Kidney epithelial cell (primary cell): ENCODE measurements around the gene SLC4A4. TPM values are rescaled to one million over a fixed set of nuclear protein-coding genes. Genes with fewer than 3 reads are reported as not detected.

ENCODE experiments used
- DNase-seq: peaks from one replicate; pipeline ENCODE4 v3.0.0-alpha.2; 2010; ENCODE audit warnings: low read depth
- H3K27me3 ChIP-seq: 2 replicates; pipeline ENCODE4 v1.6.0; 2011; ENCODE audit warnings: low read length; ENCODE audit not compliant: control insufficient read depth, insufficient read depth
- H3K36me3 ChIP-seq: 2 replicates; pipeline ENCODE4 v1.5.1; 2011; ENCODE audit warnings: low read length; ENCODE audit not compliant: control insufficient read depth, insufficient read depth
- H3K4me3 ChIP-seq: 2 replicates; pipeline ENCODE4 v1.5.1; 2011; ENCODE audit warnings: low read depth, mild to moderate bottlenecking, control low read depth, low read length
- total RNA-seq: library from RNA; depleted of rRNA; stranded (reverse); fragments of >200 nt; gene quantifications from 2 replicates; pipeline ENCODE4 v1.2.3, GENCODE V29; 2015
- TF ChIP-seq, protein P1 (sequence below): IDR thresholded peaks from 2 replicates; pipeline ENCODE4 v1.5.1; 2011; ENCODE audit warnings: mild to moderate bottlenecking, moderate library complexity, low read length, control low read depth, inconsistent platforms; ENCODE audit not compliant: insufficient read depth, poor library complexity, severe bottlenecking

SLC4A4 gene
- total RNA-seq, 1 donor from 2014 or later, result 2.7 TPM

DNA sequence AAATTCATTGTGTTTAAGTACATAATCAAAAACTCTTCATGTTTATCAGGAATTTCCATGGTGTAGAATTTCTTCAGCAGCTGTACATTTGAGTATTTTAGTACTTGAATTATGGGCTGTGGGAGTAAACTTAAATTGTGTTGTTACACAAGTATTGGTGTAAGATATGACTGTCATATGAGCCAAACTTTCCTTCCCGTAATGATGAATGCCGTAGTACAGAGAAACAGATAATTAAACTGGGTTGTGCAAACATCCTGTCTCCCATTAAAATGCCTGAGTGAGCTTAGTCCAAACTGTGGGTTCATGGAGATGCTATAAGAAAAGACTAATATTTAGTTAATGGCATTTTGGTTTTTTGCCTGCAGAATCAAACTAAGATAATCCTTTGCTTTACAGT is 159.2 kb downstream of the SLC4A4 start:
- TF ChIP-seq, protein P1, sequence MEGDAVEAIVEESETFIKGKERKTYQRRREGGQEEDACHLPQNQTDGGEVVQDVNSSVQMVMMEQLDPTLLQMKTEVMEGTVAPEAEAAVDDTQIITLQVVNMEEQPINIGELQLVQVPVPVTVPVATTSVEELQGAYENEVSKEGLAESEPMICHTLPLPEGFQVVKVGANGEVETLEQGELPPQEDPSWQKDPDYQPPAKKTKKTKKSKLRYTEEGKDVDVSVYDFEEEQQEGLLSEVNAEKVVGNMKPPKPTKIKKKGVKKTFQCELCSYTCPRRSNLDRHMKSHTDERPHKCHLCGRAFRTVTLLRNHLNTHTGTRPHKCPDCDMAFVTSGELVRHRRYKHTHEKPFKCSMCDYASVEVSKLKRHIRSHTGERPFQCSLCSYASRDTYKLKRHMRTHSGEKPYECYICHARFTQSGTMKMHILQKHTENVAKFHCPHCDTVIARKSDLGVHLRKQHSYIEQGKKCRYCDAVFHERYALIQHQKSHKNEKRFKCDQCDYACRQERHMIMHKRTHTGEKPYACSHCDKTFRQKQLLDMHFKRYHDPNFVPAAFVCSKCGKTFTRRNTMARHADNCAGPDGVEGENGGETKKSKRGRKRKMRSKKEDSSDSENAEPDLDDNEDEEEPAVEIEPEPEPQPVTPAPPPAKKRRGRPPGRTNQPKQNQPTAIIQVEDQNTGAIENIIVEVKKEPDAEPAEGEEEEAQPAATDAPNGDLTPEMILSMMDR, result no peak
- no peak overlapping the region for H3K4me3 ChIP-seq
- H3K27me3 ChIP-seq, result no peaks in the 10 kb centered on the region
- DNase-seq, result no peak
- H3K36me3 ChIP-seq, result no peaks in the 10 kb centered on the region

GRCh38 chr4:71498625-71499024 is 159.8 kb downstream of the SLC4A4 start:
- TF ChIP-seq, protein P1, result no peak
- Histone ChIP-seq H3K4me3 (no peak overlapping the region), H3K36me3 (no peaks in the 10 kb centered on the region), H3K27me3 (no peaks in the 10 kb centered on the region)
- no peak for DNase-seq

DNA sequence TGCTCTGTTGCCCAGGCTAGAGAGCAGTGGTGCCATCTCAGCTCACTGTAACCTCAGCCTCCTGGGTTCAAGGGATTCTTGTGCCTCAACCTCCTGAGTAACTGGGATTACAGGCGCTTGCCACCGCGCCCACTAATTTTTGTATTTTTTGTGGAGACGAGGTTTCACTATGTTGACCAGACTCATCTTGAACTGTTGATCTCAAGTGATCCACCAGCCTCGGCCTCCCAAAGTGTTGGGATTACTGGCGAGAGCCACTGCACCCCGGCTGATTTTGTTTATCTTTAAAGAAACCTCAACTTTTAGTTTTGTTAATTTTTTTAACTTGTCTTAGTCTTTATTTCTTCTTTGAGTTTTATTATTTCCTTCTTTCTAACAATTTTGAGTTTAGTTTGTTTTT is 163.2 kb downstream of the SLC4A4 start:
- Histone ChIP-seq H3K27me3 (no peaks in the 10 kb centered on the region), H3K36me3 (no peaks in the 10 kb centered on the region), H3K4me3 (no peak overlapping the region)
- TF ChIP-seq, protein P1, result no peak
- DNase-seq, result no peak

GRCh38 chr4:71518283-71518989 is 179.6 kb downstream of the SLC4A4 start:
- TF ChIP-seq, protein P1, result no peak

GRCh38 chr4:71520308-71520707 is 181.5 kb downstream of the SLC4A4 start:
- H3K36me3 ChIP-seq, result no peaks in the 10 kb centered on the region
- DNase-seq, result no peak
- H3K4me3 ChIP-seq, result no peak overlapping the region
- no peaks in the 10 kb centered on the region for H3K27me3 ChIP-seq
- TF ChIP-seq, protein P1, result no peak

More at GRCh38 chr4:71518283-71518989, 179.6 kb downstream of the SLC4A4 start:
- Histone ChIP-seq H3K4me3 (no peak overlapping the region), H3K27me3 (no peaks in the 10 kb centered on the region), H3K36me3 (no peaks in the 10 kb centered on the region)
- no peak for DNase-seq

DNA sequence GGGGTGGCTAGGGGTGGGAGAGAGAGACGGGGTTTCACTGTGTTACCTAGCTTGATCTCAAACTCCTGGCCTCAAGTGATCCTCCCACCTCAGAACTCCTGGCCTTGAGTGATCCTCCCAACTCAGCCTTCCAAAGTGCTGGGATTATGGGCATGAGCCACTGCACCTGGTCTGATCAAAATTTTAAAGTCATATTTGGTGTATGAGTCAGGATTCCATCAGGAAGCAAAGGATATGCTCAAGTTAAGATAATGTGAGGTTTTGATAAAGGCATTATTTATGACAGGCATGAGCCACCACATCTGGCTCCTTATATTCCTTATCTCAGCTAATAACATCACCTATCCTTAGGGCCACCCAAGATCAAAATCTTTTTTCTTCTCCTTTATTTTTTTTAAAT is 182.0 kb downstream of the SLC4A4 start:
- TF ChIP-seq, protein P1, result no peak

More for the DNA sequence above, 182.0 kb downstream of the SLC4A4 start:
- H3K27me3 ChIP-seq, result no peaks in the 10 kb centered on the region
- no peak overlapping the region for H3K4me3 ChIP-seq
- H3K36me3 ChIP-seq, result no peaks in the 10 kb centered on the region
- DNase-seq, result no peak
